HG02623 (cell line): ENCODE data around the gene MAPK8.
"Not testable (repeated sequence)": the region's sequence is repeated elsewhere in the genome, so short reads cannot be mapped to it uniquely, and the experiment has no call there.

Experiments
- ATAC-seq: cut with Tn5 transposase; IDR thresholded peaks from one replicate; pipeline ENCODE4 v1.9.1; 2021; ENCODE audit warnings: moderate library complexity; ENCODE audit not compliant: unreplicated experiment

MAPK8 gene

GRCh38 chr10:48306265-48306869, at the start of gene MAPK8:
TSS of gene MAPK8 (plus strand) at chr10:48306677. CDS start at chr10:48401661, 94,984 bp downstream.
- peak; percentile 83 for ATAC-seq

GRCh38 chr10:48257407-48257961, 49.0 kb upstream of the MAPK8 start:
- ATAC-seq, result no peak

GRCh38 chr10:48258105-48258504, 48.4 kb upstream of the MAPK8 start:
- ATAC-seq, result no peak

GRCh38 chr10:48266528-48266927, 39.9 kb upstream of the MAPK8 start:
- ATAC-seq, result no peak

- no peak for ATAC-seq
Observed at GRCh38 chr10:48271047-48271730, 35.3 kb upstream of the MAPK8 start.

- ATAC-seq, result no peak
Observed at GRCh38 chr10:48272682-48273081, 33.8 kb upstream of the MAPK8 start.

- ATAC-seq, result no peak
Observed at GRCh38 chr10:48273741-48274140, 32.7 kb upstream of the MAPK8 start.

GRCh38 chr10:48274636-48275035, 31.8 kb upstream of the MAPK8 start, which contains the start of gene FRMPD2:
TSS of gene FRMPD2 (minus strand) at chr10:48274696. CDS start at chr10:48274567, 129 bp downstream.
- no peak for ATAC-seq

GRCh38 chr10:48277093-48277492, 29.4 kb upstream of the MAPK8 start:
- ATAC-seq, result no peak

GRCh38 chr10:48279081-48279751, 27.3 kb upstream of the MAPK8 start:
- ATAC-seq, result peak; percentile 82

GRCh38 chr10:48281697-48282096, 24.8 kb upstream of the MAPK8 start:
- ATAC-seq, result not testable (repeated sequence)

- peak; percentile 58 for ATAC-seq
Observed at GRCh38 chr10:48282829-48283228, 23.6 kb upstream of the MAPK8 start.

- no peak for ATAC-seq
Observed at GRCh38 chr10:48284002-48284546, 22.4 kb upstream of the MAPK8 start.

GRCh38 chr10:48284811-48285210, 21.7 kb upstream of the MAPK8 start:
- no peak for ATAC-seq

GRCh38 chr10:48285710-48286109, 20.8 kb upstream of the MAPK8 start:
- no peak for ATAC-seq

- ATAC-seq, result no peak
Observed at GRCh38 chr10:48286356-48286755, 20.1 kb upstream of the MAPK8 start.

- peak; percentile 42 for ATAC-seq
Observed at GRCh38 chr10:48287417-48288391, 18.8 kb upstream of the MAPK8 start.

GRCh38 chr10:48288661-48289060, 17.8 kb upstream of the MAPK8 start:
- no peak for ATAC-seq

GRCh38 chr10:48289501-48290238, 16.8 kb upstream of the MAPK8 start:
- ATAC-seq, result peak; percentile 42

- ATAC-seq, result no peak
Observed at GRCh38 chr10:48290286-48290685, 16.2 kb upstream of the MAPK8 start.
